HG02571 (cell line): Measurements from ENCODE around the gene CD28.
"Not testable (repeated sequence)": the region's sequence is repeated elsewhere in the genome, so short reads cannot be mapped to it uniquely, and the experiment has no call there.

Experiments used
- ATAC-seq: cut with Tn5 transposase; IDR thresholded peaks from one replicate; pipeline ENCODE4 v1.9.1; 2021; ENCODE audit warnings: mild to moderate bottlenecking, moderate library complexity; ENCODE audit not compliant: unreplicated experiment

CD28 gene

DNA sequence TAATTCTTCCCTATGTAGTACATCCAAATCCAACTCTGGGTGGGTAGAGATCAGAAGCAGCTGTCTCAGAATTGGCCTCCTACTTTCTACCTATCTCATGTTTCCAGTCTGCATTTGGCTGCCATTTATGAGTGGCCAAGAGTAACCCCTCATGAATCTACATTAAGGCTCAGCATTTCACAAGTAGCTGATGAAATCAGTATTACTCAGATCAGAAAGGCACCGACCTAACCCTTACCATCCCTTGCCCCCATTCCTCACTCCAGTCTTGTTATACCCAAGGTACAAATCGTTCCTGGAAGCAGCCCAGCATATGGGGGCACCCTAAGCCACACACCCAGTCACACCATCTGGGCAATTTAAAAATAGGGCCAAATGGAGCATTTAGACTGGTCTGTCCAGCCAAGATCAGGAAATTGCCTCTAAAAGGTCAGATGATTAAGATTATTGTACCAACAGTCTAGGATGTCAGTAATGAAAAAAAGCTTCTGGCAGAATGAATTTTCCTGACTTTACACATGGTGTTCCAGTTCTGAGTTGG is 37.1 kb downstream of the CD28 start:
- ATAC-seq = no peak

DNA sequence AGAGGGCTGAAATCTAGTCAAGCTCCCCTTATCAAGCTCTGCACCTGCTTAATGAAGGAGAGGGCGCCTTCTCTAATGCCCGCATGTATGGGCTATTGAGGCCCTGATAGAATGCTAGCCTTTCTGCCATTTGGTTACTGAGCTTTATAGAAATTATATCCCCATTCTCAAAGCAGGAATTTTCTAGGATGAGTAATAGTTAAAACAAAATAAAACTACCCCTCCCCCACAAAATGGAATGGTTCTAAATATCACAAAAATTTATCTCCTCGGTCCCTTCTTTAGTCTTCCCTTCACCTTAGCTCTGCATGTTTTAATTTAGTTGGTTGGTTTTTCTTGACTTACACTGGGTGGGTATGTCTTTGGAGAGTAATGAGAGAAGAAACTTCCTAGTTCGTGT is 37.7 kb downstream of the CD28 start:
- no peak for ATAC-seq

DNA sequence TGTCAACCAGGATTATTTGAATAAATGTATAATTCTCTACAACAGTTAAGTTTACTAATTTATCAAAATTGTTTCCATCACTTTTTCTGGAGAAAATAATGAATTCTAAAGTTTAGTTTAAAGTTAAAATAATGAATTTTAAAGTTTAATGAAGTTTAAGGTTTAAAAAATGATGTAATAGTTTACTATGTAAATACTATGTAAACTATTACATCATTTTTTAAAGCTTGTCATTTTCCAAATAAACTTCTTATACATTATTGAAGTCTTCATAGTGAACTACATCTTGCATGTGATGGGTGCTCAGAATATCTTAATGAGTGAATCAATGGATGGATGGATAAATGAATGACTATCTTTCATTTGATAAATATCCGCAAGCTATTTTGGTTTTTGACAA is 38.8 kb downstream of the CD28 start:
- no peak for ATAC-seq

DNA sequence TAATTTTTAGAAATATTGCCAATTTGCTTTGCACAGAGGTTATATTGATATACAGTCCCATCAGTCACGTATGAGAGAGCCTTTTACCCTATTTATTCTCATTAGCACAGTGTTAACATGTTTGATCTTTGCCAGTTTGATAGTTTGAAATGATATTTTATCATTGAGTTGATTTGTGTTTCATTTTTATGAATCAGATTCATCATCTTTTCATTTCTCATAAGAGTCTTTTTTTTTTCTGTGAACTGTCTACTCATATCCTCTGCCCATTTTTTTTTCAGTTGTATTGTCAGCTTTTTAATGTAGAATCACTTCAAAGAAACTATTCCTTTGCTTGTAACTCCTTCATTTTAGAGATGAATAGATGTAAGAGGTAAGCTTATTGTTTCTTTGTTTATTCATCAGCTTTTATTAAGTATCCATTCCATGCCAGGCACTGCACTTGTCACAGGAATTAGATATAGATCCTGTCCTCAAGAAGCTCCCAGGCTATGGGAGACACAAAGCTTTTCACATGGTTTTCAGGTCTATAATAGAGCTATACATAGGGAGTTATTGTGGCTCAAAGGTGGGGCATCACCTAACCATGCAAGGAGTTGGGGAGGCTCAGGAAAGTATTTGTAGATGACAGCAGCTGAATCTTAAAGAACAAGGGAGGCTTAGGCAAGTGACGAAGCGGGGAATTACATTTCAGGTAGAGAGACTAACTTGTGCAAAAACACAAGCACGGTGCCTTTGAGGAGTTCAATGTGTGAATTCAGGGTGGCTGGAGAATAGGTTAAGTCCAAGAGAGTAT is 42.1 kb downstream of the CD28 start:
- no peak for ATAC-seq

DNA sequence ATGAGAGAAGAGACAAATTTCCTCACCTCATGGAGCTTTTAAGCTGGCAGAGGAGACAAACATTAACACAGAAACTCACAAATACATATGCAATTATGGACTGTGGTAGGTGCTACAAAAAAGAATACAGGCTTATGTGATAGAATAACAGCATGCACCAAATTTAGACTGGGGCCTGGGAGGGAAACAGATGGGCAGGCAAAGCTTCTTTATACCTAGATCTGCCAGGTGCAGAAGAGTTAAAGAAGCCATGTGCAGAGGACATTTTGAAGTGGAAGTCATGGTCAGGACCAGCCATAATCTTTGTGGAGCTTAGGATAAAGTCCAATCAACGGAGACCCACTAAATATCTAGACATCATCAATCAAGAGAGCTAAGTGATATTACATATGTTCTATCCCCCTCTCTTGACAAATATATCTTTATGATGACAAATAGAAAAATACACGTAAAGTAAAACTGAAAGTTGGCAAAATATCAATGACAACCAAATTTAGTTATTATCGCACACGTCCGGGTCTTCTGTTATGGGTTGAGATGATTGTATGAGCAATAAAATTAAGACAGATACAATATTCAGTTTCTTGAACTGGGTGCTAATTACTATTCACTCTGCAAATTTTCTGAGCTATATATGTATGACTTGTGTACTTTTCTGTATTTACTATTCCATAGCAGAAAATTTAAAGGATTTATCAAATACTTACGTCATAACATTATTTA is 44.1 kb downstream of the CD28 start:
- ATAC-seq = no peak

DNA sequence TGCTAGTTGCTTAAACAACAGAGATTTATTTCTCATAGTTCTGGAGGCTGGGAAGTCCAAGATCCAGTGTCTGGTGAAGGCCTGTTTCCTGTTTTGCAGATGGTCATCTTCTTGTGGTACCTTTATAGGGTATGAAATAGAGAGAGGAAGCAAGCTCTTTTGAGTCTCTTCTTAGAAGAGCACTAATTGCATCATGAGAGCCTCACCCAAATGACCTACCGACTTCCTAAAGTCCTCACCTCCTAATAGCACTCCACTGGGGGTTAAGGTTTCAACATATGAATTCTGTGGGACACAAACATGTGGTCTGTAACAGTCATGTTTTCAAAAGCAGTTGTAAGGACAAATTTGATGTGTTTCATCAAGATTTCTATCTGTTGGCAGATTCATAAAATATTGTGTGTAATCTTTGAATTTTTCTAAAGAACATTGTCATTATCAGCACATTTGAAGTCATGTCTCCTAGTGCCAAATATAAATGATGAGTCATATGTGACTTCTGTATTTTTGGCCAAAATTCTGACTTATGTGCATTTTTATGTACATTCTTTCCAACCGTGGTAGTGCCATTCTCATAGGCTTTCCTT is 45.3 kb downstream of the CD28 start:
- ATAC-seq = no peak

DNA sequence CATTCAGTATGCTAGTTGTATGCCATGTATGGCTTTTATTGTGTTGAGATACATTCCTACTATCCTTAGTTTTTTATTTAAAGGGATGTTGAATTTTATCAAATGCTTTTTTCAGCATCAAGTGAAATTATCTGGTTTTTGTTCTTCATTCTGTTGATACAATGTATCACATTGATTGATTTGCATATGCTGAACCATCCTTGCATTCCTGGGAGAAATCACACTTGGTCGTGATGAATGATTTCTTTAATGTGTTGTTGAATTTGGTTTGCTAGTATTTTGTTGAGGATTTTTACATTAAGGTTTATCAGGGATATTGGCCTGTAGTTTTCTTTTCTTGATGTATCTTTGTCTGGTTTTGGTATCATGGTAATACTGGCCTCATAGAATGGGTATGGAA is 49.7 kb downstream of the CD28 start:
- no peak for ATAC-seq

DNA sequence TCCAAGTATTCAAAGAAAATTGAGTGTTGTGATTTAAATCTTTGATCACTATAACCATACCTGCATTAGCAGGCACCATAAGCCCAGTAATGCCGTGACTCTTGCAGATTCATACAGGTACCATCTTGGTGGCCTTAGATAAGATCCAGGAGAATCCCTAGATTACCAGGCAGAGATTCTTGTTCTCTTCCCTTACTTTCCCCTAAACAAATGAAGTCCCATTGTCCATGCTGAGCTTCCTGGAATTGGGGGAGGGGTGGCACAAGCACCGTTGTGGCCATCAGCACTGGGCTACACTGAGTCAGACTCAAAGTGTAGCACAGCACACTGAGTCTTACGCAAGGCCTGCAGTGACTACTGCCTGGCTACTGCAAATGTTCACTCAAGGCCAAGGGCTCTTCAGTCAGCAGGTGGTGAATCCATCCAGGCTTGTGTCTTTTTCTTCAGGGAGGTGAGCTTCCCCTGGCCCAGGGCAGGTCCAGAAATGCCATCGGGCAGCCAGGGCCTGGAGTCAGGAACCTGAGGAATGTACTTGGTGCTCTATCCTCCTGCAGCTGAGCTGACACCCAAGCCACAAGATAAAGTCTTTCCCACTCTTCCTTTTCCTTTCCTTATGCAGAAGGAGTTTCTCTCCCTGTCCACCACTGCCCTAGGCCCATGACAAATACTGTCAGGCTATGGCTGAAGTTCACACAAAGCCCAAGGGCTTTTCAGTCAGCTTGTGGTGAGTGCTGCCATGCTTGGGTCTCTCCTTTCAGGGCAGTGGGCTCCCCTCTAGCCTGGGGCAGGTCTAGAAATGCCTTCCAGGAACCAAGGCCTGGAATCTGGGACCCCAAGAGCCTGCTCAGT is 52.6 kb downstream of the CD28 start:
- ATAC-seq = no peak

DNA sequence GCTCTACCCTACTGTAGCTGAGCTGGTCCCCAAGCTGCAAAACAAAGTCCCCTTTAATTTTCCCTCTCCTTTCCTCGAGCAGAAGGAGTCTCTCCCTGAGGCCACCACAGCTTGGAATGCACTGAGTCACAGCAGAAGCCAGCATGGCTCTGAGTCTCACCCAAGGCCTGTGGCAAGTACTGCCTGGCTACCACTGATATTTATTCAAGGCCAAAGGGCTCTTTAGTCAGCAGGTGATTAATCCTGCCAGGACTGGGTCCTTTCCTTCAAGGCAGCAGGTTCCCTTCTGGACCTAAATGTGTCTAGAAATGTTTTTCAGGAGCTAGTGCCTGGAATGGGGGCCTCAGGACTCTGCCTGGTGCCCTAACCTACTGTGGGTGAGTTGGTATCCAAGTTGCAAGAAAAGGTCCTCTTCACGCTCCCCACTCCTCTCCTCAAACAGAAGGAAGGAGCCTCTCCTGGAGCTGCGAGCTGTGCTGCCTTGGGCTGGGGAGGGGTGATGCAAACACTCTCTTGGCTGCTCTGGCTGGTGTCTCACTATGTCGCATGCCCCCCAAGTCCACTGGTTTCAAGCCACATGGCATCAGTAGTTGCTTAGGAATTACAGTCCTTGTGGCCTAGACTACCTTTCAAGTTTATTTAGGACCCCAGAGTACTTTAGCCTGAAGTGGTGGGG is 53.4 kb downstream of the CD28 start:
- no peak for ATAC-seq

DNA sequence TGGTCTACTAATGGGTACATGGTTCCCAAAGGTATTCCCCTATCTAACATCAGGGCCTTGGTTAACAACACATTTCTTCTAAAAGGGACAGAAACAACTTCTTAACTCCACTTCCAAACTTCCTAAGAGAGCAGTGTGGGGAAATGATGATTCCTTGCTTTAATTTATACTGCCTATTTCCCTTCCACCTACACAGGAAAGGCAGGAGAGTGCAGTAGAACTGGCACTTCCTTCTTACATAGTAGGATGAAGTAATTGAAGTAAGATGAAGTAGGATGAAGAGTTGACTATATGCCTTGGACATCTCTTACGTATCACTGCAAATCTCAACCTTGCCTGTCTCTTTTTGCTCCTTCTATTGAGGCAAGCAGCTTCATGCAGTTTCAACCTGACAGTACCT is 54.7 kb downstream of the CD28 start:
- ATAC-seq = no peak

DNA sequence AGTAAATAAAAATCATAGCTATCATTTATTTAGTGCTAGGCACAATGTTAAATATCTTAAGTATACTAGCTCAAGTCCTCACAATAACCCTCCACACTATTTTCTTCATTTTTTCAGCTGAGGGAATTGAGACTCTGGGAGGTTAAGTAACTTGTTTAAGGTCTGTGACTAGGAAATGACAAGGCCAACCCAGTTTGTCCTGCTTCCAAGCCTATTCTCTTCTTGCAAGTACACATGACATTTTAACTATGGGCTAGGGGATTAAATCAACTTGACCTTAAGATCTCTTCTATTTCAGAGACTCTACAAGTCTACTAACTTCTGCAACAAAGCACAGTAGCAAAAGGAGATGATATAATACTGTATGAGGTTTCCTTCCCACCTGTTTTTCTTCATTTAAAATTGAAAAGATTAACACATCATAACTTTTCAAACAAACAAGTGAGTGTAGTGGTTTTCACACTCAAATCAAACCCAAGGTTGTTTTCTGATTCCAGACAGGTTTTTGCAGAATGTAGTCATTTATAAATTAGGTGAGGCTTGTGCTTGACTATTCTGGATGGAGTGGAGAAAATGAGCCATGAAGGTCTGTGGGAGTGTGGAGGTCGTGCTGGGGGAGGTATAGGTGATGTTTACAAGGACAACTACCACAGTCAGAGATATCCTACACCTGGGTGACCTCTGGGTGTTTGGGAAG is 57.0 kb downstream of the CD28 start:
- ATAC-seq = no peak

DNA sequence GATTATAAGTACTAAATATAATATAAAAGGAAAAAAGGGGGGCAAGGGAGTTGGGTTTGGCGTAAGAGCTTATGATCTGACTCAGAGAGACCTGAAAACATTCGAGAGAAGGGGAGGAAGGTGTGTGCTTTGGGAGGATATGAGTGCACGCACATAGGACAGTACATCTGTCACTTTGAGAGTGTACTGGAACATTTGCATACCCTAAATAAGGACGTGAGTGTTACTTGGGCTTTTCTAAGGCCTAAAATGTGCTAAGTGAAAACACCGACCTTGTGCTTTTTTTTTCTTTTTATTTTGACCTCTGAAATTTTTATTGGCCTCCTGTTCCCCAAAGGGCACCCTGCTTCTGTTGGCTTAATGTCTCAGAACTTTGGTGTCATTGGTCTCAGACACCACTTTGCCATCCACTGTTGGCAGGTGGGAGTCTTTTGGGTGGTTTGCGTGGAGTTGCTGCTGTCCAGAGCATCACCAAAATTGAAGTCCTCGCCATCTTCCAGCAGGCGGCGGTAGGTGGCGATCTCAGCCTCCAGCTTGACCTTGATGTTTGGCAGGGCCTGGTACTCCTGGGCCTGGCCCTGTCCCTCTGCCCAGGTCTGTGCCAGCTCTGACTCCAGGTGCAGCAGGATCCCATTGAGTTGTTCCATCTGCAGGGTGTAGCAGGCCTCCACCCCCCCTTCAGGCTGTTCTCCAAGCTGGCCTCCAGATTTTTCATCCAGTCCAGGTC is 57.7 kb downstream of the CD28 start:
- no peak for ATAC-seq

DNA sequence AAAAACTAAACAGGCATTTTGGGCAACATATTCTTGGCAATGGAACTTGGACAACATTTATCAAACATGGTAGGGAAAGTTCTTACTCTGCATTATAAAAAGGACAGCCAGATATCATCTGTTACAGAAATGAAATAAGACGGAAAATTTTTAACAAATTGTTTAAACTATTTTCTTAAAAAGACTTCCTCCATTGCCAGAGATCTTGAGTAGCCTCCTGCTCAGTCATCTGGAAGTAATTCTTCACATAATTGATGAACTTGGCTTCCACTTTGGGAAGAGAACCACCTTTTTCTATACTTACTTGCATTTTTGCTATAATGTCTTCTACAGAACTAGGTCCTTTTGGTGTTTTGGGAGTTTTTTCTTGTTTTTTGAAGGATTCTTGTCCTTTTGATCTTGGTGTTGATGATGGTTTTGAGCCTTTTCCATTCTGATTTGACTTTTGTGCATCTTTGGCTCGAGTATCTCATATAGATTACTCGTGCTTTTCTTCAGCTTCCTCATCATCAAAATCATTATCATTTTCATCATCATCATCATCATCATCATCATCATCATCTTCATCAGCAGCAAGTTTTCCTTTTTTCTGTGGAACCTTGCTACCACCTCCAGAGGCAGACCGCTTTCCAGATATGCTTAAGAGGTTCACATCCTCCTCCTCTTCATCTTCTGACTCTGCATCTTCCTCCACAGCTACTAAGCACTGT is 66.2 kb downstream of the CD28 start:
- no peak for ATAC-seq

DNA sequence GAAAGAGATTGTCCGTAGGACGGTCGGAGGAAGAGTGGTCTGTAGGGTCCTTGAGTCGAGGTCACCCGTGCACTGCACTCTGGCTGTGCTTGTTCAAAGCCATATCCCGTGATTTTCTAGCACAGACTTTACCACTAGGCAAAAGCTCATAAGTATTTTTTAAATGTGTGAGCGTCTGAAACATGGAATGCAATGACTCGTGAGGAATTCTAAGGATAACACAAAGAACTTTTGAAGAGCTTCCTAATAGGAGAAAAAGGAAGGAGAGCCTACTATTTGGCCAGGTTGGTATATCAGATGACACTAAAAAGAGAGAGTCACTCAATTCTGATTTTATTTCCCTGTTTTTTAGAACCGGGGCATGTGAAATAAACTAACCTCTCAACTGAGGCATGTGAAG is 68.3 kb downstream of the CD28 start:
- no peak for ATAC-seq

DNA sequence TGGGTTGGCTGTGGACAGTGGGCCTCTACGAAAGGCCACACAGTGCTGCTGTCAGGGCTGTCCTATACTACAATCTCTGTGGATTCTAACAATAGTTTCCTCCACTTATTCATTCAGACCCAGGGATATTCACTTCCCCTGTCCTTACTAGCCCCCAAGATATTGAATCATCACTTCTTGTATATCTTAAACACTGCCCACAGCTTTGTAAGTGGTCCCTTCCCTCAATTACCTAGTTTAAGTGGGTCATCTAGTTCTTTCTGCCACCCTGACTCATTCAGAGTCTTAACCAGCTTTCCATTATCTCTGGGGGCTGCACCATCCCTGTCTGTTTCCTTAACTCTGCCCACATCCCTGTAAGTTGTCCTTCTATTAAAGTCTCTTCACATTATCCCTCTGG is 69.2 kb downstream of the CD28 start:
- no peak for ATAC-seq

DNA sequence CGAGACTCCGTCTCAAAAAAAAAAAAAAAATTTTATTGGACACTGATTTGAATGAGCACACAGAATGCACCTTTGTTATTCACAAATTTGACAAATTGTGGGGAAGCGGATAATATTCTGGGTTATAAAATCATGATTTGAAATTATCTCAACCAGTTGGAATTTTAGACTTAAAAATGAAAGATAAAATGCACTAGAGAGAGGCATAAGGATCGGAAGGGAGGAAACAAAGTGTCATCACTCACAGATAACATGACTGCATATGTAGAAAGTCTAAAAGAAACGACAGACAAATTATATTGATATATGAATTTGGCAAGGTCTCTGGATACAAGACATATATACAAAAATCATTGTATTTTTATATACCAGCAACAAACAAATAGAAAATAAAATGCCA is 70.6 kb downstream of the CD28 start:
- no peak for ATAC-seq

DNA sequence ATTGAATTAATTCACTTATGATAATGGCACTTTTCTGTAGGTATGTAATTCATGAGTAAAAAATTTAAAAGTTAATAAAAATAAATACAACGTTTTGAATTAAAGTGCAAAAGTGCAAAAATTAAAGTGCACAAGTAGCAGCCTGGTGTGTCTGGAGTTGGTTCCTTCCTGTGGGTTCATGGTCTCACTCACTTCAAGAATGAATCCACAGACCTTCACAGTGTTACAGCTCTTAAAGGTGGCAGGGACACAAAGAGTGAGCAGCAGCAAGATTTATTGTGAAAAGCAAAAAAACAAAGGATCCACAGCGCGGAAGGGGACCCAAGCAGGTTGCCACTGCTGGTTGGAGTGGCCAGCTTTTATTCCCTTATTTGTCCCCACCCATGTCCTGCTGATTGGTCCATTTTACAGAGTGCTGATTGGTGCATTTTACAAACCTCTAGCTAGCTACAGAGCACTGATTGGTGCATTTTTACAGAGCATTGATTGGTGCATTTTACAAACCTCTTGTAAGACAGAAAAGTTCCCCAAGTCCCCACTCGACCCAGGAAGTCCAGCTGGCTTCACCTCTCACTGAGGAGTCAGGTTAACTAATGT is 73.1 kb downstream of the CD28 start:
- not testable (repeated sequence) for ATAC-seq

DNA sequence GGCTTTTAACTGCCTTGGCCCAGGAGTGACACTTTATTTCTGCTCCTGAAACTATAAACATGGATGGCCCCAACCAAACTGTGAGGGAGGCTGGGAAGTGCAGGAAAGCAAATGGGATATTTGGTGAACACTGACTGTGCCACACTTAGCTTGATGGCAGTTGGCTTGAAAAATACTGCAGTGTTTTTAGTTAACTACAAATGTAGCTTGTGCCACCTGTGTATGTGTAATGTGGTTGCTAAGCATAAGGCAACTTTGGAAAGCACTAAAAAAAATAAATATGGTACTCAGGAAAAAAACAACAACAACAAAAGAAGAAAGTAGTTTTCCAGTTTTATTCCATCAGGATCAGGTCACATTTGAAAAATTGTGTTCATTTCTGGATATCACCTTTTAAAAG is 73.8 kb downstream of the CD28 start:
- ATAC-seq = no peak
